ENCODE data around the gene PRPS1.
A peak's percentile ranks its signal among the peaks of the same experiment; 100 is the strongest.
"Not testable (repeated sequence)": the region's sequence is repeated elsewhere in the genome, so short reads cannot be mapped to it uniquely, and the experiment has no call there.

Gene PRPS1

DNA sequence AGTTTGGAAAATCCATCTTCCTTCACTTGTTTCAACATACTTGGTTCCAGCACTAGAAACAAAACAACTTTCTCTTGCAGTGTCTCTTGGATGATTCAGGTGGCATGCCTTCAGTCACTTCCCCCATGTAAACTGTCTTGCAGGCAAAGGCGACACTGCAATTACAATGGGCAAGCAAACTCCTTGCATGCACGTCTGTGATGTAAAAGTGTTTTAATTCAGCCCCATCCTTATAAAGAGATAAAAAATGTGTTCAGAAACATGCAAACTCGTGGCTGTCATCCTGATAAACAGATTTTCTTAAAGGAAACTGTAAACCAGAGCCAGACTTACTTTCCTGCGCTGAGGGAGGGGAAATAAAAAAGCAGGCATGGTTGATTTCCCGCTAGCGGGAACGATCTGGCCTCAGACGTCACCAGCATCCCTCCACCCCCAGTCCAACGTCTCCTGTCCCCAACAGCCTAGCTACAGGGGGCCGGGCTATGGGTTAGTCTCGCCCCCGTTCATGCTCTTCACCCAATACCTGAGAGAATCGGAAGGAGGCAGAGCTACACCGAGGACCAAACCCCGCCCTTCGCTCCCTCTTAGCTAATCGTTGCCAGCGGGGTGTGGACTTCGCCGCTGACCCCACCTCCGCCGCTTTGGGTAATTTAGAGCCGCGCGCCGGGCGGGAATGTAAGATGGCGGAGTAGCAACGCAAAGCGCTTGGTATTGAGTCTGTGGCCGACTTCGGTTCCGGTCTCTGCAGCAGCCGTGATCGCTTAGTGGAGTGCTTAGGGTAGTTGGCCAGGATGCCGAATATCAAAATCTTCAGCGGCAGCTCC, at the start of gene PRPS1:
Gene PRPS1, plus strand, starts transcription at position 673 of the 824 bp plus-strand sequence. Its CDS starts 119 bp downstream, at position 792.
- peak; percentile 91 for DNase-seq

DNA sequence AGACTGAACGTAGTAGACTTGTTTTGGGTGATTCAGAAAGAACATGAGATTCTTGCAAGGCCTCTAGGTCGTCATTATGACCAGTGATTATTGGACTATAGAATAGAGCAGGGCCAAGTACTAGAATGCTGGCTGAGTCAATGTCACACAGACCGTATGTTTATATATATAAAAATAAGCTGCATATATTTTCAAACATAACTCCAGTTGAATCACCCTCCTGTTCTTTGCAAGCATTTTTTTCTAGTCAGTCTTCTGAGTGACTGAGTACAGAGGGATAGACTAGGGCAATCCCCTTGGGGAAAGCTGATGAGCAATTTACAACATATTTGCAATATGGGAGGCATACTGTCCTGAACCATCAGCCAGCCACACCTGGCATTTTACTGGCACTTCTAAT, 48.4 kb upstream of the PRPS1 start:
- no peak for DNase-seq

DNA sequence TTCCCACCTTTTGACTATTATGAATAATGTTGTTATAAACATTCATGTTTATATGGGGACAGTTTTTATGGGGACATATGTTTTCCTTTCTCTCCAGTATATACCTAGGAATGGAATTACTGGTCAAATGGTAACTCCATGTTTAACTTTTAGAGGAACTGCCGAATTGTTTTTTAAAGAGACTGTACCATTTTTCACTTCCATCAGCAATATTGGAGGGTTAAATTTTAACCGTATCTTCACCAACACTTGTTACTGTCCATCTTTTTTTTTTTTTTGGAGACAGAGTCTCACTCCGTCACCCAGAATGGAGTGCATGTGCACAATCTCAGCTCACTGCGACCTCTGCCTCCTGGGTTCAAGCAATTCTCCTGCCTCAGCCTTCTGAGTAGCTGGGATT, 46.4 kb upstream of the PRPS1 start:
- DNase-seq = no peak

DNA sequence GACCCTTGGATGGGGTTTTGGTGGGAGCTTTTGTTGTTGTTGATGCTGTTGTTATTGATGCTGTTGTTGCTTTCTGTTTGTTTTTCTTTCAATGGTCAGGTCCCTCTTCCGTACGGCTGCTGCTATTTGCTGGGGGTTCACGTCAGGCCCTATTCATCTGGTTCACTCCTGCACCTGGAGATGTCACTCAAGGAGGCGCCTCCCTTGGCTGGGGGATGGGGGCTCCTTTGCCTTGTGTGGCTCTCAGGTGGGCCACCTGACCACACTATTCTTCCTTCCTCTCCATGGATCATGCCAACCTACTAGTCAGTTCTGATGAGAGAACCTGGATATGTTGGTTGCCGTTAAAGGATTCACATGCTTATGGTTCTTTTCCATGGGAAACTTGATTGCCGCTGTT, 39.1 kb upstream of the PRPS1 start:
- DNase-seq = no peak

DNA sequence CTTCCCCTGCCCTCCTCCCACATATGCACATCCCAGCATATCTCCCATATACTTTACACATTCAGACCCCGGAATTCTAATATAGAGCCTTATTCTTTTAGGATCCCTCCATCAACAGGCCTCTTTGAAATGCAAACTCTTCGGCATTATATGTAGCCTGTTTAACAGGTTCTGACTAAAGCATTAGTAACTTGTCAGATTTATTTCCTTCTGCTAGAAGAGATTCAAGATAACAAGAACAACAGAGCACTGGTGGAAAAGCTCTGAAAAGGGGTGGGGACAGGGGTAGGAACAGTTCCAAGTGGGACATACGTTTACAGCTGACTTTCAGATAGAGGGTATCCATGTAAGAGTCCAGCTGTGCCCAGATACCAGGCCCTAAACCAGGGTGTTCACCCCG, 31.7 kb upstream of the PRPS1 start:
- no peak for DNase-seq

DNA sequence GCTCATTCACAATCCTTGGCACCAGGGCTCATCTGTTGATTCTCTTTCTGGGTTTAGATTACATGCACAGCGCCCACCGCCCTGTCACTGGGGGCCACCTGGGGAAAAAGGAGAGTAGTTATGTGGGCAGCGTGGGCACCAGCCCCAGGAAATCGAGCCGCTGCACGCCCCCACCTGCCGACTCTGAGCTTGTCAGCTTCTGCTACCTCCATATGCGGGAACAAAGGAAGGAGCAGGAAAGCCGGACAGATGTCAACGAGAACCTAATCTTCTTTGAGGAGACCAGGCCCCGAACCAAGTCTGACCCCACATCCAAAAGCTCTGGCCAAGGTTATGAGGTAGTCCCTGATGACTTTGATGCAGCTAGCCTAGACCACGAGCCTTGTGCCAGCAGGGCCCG, 31.0 kb upstream of the PRPS1 start:
- no peak for DNase-seq

DNA sequence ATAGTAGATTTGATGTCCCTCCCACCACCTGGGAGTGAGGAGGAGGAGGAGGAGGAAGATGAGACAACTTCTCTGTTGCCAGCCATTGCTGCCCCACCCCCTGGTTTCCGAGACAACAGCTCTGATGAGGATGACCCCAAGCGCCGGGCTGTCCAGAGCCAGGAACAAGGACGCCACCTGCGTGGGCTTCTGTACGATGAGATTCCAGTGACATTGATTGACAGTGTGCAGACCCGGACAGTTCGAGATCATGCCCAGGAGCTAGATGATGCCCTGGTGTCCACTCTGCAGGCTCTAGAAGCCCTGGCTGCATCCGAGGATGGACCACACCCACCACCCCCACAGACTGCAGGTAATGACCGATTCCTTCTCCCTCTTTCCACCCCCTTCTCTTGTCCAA, 30.5 kb upstream of the PRPS1 start:
- DNase-seq = no peak

DNA sequence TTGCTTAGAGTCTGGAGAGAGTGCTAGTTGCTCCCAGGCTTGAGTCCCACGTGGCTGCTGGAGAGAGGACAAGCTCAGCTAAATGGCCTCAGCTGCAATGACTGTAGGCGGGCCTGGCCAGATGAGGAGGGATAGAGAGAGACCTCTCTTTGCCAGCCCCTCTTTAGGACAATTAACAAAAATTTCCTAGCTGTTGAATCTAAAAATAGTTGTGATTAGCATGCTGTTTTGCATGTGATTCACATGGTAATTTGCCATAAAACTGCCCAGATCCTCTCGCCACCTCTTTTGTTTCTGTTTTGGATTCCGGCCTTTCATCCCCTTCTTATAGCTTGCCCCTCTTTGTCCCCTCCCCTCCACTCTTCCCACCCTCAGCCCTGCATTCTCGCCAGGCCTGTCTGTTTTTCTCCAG, 28.9 kb upstream of the PRPS1 start:
- DNase-seq = no peak

DNA sequence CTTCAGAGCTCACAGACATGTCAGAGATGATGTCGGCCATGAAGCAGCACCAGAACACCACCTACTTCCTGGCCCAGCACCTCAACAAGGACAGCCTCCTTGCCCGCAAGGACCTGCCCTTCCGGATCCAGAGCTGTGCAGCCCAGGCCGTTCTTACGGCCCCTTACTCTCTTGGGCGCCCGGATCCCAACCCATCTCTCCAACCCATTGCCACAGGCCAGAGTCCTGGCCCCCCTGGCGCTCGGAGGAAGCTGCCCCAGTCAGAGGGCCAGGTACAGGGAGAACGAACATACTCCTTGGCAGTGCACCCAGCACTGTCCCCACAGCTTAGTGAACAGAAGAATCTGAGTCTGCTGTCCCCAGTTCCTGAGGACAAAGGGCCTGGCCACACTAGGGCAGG, 27.9 kb upstream of the PRPS1 start:
- DNase-seq = no peak

DNA sequence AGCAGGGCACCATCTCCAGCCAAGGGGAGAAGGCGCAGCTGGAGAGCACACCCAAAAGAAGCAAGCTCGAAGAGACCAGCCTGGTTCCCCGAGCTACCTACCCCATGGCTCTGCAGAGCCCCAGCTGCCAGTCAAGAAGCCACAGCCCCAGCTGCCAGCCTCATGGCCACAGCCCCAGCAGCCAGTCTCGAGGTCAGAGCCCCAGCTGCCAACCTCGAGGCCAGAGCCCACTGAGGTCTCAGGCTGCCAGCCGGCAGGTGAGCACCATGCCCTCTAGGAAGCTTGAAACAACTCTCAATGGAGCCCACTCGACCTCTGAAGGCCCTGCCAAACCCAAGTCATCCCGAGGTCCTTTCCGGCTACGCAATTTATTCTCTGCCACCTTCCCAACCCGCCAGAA, 27.0 kb upstream of the PRPS1 start:
- DNase-seq = no peak

DNA sequence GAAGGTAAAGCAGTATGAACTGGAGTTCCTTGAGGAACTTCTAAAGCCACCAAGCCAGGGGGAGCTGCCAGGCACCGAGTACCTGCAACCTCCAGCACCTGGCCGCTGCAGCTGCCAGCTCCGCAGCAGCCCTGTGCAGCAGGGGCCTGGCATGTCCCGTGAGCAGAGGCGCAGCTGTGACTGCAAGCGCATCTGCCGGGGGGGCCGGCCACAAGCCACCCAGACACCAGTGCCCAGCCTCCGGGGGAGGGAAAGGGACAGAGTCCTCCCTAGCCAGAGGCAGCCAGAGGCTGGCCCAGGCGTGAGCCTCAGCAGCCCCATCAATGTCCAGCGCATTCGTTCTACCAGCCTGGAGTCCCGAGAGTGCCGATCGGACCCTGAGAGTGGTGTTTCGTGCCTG, 26.6 kb upstream of the PRPS1 start:
- DNase-seq = no peak

DNA sequence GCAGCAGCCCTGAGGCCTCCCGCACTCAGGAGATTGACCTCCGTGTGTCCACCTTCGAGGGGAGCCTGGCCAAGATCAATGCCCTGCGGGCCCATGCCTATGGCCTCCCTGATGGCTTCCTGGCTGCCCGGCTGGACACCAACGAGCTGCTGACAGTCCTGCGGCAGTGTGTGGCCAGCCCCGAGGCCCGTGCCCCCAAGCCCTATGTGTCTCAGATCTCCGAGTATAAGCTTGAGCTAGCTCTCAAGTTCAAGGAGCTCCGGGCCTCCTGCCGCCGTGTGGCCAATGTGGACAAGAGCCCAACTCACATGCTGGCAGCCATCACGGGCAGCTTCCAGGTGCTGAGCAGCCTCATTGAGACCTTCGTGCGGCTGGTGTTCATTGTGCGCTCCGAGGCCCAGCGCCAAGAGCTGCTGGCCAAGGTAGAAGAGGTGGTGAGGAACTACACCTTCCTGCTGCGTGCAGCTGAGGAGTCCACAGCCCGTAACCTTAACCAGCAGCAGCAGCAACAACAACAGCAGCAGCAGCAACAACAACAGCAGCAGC, 25.5 kb upstream of the PRPS1 start:
- no peak for DNase-seq

DNA sequence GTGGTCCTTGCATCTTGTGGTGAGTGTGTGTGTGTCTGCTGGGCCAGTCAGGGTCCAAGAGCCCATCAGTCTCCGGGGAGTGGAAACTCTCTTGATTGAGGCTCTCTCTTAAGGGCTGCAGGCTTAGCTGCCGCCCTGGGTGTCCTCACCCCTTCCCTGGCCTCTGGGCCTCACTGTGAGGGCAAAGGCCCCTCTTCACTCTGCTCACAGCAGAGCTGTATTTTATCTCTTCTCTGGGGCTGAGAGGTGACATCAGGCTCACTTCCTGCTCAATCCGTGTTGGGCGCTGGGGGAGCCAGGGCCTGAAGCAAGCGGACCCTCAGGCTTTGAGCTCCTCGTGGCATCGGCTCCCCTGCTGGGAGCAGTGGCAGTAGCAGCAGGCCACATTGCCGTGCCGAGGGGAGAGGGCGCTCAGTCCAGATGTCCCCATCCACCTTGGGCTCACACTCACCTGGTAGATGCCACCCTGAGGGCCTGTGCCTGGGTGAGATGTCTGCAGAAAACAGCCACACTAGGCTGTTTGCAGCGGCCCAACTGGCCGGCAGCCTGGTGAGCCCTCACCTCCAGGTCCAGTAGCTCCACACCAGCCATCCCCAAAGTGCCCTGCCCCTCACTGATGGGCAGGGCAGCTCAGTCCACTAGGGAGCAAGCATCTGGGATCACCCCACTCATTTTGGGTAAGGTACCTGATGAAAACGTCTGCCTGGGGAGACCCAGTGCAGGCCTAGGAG, 24.7 kb upstream of the PRPS1 start:
- no peak for DNase-seq

DNA sequence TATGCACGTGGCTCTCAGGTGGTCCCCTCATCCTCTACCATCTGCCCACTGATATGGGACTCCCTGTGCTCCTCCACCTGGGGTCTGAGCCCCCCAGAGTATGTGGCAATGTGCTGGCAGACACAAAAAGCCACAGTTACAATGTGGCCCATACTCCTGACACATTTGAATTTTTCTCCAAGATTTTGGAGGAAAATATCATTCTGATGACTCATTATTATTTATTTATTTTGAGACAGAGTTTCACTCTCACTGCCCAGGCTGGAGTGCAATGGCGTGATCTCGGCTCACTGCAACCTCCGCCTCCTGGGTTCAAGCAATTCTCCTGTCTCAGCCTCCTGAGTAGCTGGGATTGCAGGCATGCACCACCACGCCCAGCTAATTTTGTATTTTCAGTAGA, 19.2 kb upstream of the PRPS1 start:
- not testable (repeated sequence) for DNase-seq

DNA sequence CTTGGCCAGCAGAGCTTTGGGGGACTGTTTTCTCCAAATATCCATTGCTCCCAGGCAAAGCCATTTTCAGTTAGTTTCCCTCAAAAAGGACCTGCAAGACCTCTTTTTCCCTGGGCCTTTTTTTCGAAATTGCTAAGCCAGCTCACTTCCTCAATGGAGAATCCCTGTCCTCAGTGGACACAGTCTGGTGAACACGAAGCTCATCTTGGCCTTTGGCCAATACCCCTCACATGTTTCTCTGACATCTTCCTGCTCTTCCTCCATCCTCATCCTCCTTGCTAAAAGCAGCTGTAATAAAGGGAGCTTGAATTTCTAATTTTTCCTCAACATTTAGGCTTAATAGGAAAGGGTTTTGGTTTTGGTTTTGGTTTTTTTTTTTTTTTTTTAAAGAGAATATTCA, 17.6 kb upstream of the PRPS1 start:
- DNase-seq = no peak

DNA sequence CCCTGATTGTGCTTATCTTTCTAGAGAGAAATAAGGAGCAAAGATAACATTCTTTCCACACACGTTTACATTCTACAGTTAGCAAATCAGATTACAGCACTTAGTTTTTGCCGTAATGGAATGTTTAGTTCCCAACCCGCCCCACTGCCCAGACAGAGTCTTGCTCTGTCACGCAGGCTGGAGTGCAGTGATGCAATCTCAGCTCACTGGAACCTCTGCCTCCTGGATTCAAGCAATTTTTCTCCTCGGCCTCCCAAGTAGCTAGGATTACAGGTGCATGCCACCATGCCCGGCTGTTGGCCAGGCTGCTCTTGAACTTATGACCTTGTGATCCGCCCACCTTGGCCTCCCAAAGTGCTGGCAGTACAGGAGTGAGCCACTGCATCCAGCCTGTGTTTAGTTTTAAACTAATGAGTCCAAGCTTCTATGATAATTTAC, 8.4 kb upstream of the PRPS1 start:
- DNase-seq = no peak

DNA sequence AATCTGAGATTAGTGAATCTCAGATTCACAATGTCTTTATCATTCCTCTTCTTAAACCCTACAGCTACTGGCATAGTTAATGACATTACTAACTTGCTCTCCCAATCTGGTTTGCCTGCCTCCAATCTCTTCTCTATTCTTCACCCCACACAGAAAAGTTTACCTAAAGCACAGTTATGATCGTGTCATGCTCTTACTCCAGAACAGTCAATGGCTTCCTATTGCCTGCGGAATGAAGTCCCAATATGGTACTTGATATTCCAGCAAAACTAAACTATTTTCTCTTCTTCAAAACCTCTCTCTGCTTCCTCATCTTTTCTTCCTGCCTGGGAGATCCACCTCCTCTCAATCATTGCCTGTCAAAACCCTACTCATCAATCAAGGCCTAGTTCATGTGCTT, 3.4 kb upstream of the PRPS1 start:
- DNase-seq = no peak

DNA sequence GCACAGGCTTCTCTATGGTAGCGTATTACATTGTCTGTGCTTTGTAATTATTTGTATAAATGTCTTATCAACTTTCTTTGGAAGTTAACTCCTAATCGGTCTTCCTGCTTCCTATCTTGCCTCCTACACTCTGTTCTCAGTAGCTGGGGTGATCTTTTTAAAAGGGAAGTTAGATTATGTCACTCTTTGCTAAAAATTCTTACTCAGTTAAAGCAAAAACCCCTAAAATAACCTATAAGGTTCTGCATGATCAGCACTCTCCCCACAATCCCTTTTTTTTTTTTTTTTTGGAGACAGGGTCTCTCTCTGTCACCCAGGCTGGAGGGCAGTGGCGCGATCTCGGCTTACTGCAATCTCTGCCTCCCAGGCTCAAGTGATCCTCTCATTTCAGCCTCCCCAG, 2.6 kb upstream of the PRPS1 start:
- DNase-seq = no peak

DNA sequence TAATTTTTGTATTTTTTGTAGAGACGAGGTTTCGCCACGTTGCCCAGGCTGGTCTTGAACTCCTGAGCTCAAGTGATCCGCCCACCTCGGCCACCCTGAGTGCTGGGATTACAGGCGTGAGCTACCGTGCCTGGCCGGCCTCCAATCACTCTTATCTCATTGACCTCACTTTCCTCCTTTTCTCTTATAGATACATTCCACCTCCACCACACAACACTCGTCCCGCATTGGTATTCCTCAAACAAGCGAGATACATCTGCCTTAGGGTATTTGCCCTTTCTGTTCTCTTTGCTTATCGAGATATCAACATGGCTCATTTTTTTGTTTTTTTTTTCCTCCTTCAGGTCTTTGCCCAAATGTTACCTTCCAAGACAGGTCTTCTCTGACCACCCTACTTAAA, 1.8 kb upstream of the PRPS1 start:
- no peak for DNase-seq

DNA sequence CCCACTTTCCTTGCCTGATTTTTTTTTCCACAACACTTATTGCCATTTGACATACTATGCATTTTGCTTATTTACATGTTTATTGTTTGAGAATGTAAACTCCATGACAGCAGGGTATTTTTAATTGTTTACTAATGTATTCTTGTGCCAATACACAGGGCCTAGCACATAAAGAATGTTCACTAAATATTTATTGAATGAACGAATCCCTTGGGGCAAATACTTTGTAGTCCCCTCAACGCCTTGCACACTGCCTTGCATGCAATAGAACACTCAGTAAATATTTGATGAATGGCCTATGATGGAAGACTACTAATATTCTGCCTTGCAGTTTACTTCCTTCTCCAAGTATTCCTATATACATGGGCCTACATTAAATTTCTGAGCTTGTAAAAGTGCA, 1.4 kb upstream of the PRPS1 start:
- no peak for DNase-seq

DNA sequence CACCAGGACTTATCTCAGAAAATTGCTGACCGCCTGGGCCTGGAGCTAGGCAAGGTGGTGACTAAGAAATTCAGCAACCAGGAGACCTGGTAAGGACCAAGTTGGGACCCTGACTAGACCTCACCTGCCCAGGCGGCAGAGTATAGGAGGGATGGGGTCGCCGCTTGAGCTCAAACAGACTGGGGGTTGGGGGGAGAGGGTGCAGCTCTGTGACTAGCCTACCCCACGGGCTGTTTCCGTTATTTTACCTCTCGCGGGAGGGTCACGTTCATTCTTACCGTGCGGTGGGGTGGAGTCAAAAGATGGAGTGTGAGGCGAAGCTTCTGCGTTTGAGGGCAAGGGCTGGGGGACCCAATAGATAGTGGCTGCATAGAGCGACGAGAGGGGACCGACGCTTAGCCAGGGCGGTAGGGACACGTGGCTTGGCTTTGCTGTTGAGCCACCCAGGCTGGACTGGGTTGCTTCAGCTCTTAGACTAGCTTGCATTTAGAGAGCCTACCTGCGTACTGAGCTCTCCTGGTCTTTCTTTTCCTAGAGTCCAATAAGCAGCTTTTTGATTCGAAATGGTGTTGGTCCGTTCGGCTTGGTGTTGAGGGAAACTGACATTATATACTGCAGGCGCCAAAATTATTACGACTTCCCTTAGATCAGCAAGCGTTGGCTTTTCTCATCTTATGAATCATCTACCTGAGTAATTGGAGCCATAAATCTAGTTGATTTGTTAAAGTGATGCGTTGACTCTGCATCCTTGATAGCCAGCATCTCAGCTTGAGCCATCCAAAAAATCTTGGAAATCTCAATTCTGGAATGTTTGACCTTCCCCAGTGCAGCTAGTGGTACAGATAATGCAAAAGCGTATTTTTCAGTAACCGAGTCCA, 591 bp downstream of the PRPS1 start:
- DNase-seq = peak; percentile 13

DNA sequence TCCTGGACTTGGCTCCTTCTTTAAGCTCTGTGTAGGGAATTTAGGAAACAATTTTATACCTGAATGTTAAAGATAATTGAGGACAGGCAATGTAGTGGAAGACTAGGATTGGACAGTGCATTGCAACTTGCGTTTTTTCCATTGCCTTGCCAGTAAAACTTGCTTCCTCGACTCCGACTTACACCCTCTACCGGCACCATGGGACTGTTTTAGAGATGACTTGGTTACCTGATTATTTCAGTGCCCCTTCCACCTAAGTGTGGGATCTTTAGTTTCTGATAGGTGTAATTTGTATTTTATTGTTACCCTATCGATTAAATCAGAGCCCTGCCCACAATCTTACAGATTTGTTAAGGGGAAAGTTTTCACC, 1.2 kb downstream of the PRPS1 start:
- peak; percentile 0 for DNase-seq

DNA sequence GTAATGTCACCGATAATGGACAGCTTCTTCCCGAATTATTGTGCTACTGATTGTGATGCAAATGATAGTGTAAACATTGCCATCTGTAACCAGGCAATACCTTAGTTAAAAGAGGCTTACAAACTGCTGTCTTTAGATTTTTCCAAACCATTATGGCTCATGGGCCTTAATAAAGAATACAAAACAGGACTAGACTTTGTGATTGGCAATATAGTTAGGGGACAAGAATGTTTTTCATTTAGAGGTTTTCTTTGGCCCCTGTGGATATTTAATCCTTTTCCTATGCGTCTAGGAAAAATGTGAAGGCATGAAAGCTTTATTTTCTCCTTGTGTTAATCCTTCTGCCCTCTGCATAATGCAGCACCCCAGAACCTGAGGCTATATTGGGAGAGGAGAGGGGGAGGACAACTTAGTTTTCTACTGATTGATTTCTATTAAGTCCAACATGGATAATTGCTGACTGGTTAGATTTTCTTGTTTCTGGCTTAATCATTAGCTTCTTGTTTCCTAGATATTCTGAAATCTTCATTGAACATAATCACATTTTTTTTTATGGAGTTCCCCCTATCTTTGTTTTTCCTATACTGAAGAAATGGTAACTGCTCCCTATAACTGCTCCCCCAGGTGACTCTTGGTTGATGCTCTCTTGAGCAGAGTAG, 1.9 kb downstream of the PRPS1 start:
- DNase-seq = no peak
